ENCODE results near the gene KCNN3.

DNA sequence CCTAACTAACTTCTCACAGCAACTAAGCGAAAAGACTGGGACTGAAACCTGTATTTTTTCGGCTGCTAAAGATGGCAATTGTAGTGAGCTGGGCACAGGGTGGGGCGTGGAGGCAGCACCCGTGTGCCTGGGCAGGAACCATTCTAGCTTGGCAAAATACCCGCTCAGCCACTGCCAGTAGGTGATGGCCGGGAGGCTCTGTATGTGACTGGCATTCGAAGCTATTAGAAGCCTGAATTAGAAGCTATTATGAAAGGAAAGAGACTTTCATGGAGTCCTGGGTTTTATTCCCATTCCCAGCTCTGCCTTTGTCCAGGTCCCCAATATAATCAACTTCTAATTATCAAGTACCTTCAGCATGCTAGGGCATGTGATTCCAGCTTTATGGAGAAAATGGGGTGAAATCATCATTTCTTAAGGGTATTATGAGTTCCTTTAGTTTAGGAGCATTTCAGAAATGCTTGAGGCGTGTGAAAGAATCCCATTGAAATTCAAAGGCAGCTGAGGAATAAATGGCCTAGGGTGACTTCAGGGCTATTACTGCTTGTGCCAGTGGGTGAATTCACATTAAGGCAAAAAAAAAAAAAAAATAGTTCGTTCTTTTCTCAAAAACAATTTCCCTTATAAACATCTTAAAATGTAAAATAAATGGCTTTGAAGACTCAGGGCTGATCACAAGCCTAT lies 125.6 kb downstream of the KCNN3 start:
- TF ChIP-seq CTCF (conservative IDR thresholded peaks at IDR 0.05; ENCODE audit: low read depth, low read length) (no peak), EZH2 (IDR thresholded peaks at IDR 0.05; ENCODE audit: borderline replicate concordance, low read depth, low read length, poor library complexity, severe bottlenecking) (no peak)
